ENCODE data around the gene SUCLG1. TPM values are rescaled to one million over a fixed set of nuclear protein-coding genes. Genes with fewer than 3 reads are reported as not detected.

SUCLG1 gene
- polyA plus RNA-seq, 5 donors, result 103 to 132 (median 121) TPM

Other genes starting within 250 kb of the SUCLG1 start
- 1 to 10 TPM; 3.0 to 5.7 (median 4.6) TPM for gene DNAH6, start 57.2 kb upstream of the SUCLG1 start, polyA plus RNA-seq (ENCODE audit: insufficient read depth in 1 of 5, insufficient read length in 5 of 5, low replicate concordance in 1 of 5)

All from right lung (tissue), 5 donors.